HepG2 (cell line): ENCODE measurements around the gene TSGA10IP. TPM values are rescaled to one million over a fixed set of nuclear protein-coding genes. Genes with fewer than 3 reads are reported as not detected.

Experiments
- AKNA ChIP-seq: sonication (generic); formaldehyde crosslinking; IDR thresholded peaks from 2 replicates; pipeline ENCODE4 v1.4.0; 2020; ENCODE audit warnings: missing genetic modification reagents, borderline replicate concordance
- CEBPG ChIP-seq: IDR thresholded peaks from 2 replicates; pipeline ENCODE4 v1.6.1; 2016
- ERF ChIP-seq: IDR thresholded peaks from 2 replicates; pipeline ENCODE4 v1.6.1; 2018; ENCODE audit warnings: missing biosample characterization, missing genetic modification reagents
- GABPA ChIP-seq, 2 experiments: IDR thresholded peaks; 2 replicates each; pipeline ENCODE4 v1.6.1; 2011 to 2016; ENCODE audit warnings: low read depth in 2 of 2, low read length in 1 of 2, missing biosample characterization in 1 of 2, missing genetic modification characterization in 1 of 2
- HMGXB4 ChIP-seq, 2 experiments: sonication (generic) in 1 of 2; formaldehyde crosslinking in 1 of 2; IDR thresholded peaks; 2 replicates each; pipeline versions ENCODE4 v1.4.0 to v1.6.1; 2018 to 2020; ENCODE audit warnings: missing genetic modification reagents in 2 of 2, borderline replicate concordance in 1 of 2, low read depth in 1 of 2, mild to moderate bottlenecking in 1 of 2, missing biosample characterization in 1 of 2
- NR0B2 ChIP-seq: sonication (generic); formaldehyde crosslinking; IDR thresholded peaks from 2 replicates; pipeline ENCODE4 v1.4.0; 2020; ENCODE audit warnings: mild to moderate bottlenecking, missing genetic modification reagents
- POGZ ChIP-seq: sonication (generic); formaldehyde crosslinking; IDR thresholded peaks from 2 replicates; pipeline ENCODE4 v1.4.0; 2020; ENCODE audit warnings: mild to moderate bottlenecking, missing genetic modification reagents
- SRSF4 ChIP-seq: fragments of 200-400 bp; formaldehyde crosslinking; IDR thresholded peaks from one replicate; pipeline ENCODE4 v1.6.1; 2018; ENCODE audit warnings: mild to moderate bottlenecking, low read depth, low read length, moderate library complexity; ENCODE audit not compliant: poor library complexity, severe bottlenecking
- TFAP4 ChIP-seq: sonication (generic); IDR thresholded peaks from 2 replicates; pipeline ENCODE4 v1.6.1; 2016; ENCODE audit warnings: low read depth, borderline replicate concordance
- ZNF350 ChIP-seq: sonication (generic); formaldehyde crosslinking; IDR thresholded peaks from 2 replicates; pipeline ENCODE4 v1.4.0; 2020; ENCODE audit warnings: mild to moderate bottlenecking, low read depth, missing genetic modification reagents, borderline replicate concordance
- ZNF614 ChIP-seq: IDR thresholded peaks from 2 replicates; pipeline ENCODE4 v1.6.1; 2018; ENCODE audit warnings: missing biosample characterization, missing genetic modification reagents, inconsistent platforms, borderline replicate concordance
- ZNF83 ChIP-seq: sonication (generic); formaldehyde crosslinking; IDR thresholded peaks from 2 replicates; pipeline ENCODE4 v1.4.0; 2020; ENCODE audit warnings: missing genetic modification reagents, mild to moderate bottlenecking, borderline replicate concordance
- polyA plus RNA-seq, 8 experiments: library from polyadenylated mRNA; depleted of rRNA in 3 of 8; stranded (reverse) in 7 of 8; unstranded in 1 of 8; fragments of >200 nt; fragmentation: Illumina TruSeq in 4 of 8; extraction: Trizol in 4 of 8; gene quantifications; 2 replicates each; pipeline versions ENCODE4 v1.2.1 to v1.2.3, GENCODE V29; 2011 to 2016; ENCODE audit warnings: low read depth in 4 of 8, missing spikeins in 1 of 8, mixed read lengths in 1 of 8; ENCODE audit not compliant: insufficient read depth in 1 of 8
- total RNA-seq, 5 experiments: library from RNA; depleted of rRNA; stranded (reverse); fragments of >200 nt; fragmentation: Illumina TruSeq; extraction: Trizol; gene quantifications; 2 replicates each; pipeline ENCODE4 v1.2.3, GENCODE V29; 2016; ENCODE audit warnings: low read depth in 1 of 5
- TF ChIP-seq, protein P1 (sequence below): sonication (generic); formaldehyde crosslinking; IDR thresholded peaks from 2 replicates; pipeline ENCODE4 v1.4.0; 2020; ENCODE audit warnings: mild to moderate bottlenecking, missing genetic modification reagents
- TF ChIP-seq, protein P2 (sequence below): sonication (generic); formaldehyde crosslinking; IDR thresholded peaks from 2 replicates; pipeline ENCODE4 v1.4.0; 2020; ENCODE audit warnings: missing genetic modification reagents

Gene TSGA10IP
- total and polyA plus RNA-seq, 2 of the 13 experiments (the other 11 are each of a cell fraction or from before 2014, with no cell fraction given): not detected

DNA sequence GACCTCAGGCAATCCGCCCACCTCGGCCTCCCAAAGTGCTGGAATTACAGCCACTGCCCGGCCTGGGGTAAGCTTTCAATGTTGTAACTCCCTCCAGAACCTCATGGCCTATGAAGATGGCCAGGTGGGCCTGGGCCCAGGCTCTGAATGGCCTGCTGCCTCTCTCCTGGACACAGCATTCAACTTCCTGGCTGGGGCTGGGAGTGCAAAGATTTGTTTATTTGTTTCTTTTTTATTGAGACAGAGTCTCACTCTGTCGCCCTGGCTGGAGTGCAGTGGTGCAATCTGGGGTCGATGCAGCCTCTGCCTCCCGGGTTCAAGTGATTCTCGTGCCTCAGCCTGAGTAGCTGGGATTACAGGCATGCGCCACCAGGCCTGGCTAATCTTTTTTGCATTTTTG is 513 bp upstream of the TSGA10IP start (continued):
- TF ChIP-seq, protein P1, sequence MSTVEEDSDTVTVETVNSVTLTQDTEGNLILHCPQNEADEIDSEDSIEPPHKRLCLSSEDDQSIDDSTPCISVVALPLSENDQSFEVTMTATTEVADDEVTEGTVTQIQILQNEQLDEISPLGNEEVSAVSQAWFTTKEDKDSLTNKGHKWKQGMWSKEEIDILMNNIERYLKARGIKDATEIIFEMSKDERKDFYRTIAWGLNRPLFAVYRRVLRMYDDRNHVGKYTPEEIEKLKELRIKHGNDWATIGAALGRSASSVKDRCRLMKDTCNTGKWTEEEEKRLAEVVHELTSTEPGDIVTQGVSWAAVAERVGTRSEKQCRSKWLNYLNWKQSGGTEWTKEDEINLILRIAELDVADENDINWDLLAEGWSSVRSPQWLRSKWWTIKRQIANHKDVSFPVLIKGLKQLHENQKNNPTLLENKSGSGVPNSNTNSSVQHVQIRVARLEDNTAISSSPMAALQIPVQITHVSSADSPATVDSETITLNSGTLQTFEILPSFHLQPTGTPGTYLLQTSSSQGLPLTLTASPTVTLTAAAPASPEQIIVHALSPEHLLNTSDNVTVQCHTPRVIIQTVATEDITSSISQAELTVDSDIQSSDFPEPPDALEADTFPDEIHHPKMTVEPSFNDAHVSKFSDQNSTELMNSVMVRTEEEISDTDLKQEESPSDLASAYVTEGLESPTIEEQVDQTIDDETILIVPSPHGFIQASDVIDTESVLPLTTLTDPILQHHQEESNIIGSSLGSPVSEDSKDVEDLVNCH (CRISPR knock-in tag): no peak
- TF ChIP-seq ZNF350 (CRISPR knock-in tag) (no peak), NR0B2 (CRISPR knock-in tag) (no peak), ZNF83 (CRISPR knock-in tag) (no peak), ERF (CRISPR knock-in tag) (no peak), POGZ (CRISPR knock-in tag) (no peak), TFAP4 (no peak), AKNA (CRISPR knock-in tag) (no peak), ZNF614 (no peak), SRSF4 (no peak), HMGXB4 (CRISPR knock-in tag; IDR thresholded peaks at IDR 0.05; ENCODE audit: borderline replicate concordance in 1 of 2, low read depth in 1 of 2) (no peak), GABPA (IDR thresholded peaks at IDR 0.05; ENCODE audit: low read depth, low read length) (no peak), GABPA (CRISPR knock-in tag; IDR thresholded peaks at IDR 0.05; ENCODE audit: low read depth) (no peak), CEBPG (peak; percentile 46)
- TF ChIP-seq, protein P2, sequence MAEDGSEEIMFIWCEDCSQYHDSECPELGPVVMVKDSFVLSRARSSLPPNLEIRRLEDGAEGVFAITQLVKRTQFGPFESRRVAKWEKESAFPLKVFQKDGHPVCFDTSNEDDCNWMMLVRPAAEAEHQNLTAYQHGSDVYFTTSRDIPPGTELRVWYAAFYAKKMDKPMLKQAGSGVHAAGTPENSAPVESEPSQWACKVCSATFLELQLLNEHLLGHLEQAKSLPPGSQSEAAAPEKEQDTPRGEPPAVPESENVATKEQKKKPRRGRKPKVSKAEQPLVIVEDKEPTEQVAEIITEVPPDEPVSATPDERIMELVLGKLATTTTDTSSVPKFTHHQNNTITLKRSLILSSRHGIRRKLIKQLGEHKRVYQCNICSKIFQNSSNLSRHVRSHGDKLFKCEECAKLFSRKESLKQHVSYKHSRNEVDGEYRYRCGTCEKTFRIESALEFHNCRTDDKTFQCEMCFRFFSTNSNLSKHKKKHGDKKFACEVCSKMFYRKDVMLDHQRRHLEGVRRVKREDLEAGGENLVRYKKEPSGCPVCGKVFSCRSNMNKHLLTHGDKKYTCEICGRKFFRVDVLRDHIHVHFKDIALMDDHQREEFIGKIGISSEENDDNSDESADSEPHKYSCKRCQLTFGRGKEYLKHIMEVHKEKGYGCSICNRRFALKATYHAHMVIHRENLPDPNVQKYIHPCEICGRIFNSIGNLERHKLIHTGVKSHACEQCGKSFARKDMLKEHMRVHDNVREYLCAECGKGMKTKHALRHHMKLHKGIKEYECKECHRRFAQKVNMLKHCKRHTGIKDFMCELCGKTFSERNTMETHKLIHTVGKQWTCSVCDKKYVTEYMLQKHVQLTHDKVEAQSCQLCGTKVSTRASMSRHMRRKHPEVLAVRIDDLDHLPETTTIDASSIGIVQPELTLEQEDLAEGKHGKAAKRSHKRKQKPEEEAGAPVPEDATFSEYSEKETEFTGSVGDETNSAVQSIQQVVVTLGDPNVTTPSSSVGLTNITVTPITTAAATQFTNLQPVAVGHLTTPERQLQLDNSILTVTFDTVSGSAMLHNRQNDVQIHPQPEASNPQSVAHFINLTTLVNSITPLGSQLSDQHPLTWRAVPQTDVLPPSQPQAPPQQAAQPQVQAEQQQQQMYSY (CRISPR knock-in tag): no peak
